Stimulated activated CD4-positive, alpha-beta T cell treated with anti-CD3 and anti-CD28 coated beads, Interleukin-15, amount 100 ng/mL, for 24 hours (primary cell): ENCODE results near the gene ST6GAL1.
A peak's percentile ranks its signal among the peaks of the same experiment; 100 is the strongest.
"Not testable (repeated sequence)": the region's sequence is repeated elsewhere in the genome, so short reads cannot be mapped to it uniquely, and the experiment has no call there.

ENCODE experiments used
- DNase-seq: peaks from one replicate; pipeline ENCODE4 v3.0.0-alpha.2; 2020

Gene ST6GAL1, protein sequence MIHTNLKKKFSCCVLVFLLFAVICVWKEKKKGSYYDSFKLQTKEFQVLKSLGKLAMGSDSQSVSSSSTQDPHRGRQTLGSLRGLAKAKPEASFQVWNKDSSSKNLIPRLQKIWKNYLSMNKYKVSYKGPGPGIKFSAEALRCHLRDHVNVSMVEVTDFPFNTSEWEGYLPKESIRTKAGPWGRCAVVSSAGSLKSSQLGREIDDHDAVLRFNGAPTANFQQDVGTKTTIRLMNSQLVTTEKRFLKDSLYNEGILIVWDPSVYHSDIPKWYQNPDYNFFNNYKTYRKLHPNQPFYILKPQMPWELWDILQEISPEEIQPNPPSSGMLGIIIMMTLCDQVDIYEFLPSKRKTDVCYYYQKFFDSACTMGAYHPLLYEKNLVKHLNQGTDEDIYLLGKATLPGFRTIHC

DNA sequence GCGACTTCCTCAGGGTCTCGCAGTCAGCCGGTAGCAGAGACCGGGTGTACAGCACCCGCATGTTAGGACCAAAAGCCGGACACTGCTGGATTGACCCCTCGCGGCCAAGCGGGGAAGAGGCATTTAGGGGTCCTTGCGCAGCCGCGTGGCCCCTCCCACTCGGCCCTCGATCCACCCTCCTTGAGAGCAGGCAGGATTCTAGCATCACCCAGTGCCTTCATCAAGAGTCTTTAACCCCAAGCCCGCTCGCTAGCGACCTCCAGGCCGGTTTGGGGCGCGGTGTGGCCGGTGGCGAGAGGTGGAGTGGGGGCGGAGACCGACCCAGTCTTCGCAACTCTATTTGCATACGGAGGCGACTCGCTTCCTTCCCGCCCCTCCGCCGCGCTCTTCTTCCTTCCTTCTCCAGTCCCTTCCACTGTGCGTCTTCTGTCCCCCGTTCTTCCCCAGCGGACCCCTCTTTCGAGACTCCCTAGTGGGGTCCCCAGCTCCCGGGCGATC lies at the start of gene ST6GAL1:
Gene ST6GAL1 (plus strand): TSS at position 384 of the 498 bp plus-strand sequence. CDS start 112,178 bp downstream, outside the sequence.
- DNase-seq, result peak; percentile 84

DNA sequence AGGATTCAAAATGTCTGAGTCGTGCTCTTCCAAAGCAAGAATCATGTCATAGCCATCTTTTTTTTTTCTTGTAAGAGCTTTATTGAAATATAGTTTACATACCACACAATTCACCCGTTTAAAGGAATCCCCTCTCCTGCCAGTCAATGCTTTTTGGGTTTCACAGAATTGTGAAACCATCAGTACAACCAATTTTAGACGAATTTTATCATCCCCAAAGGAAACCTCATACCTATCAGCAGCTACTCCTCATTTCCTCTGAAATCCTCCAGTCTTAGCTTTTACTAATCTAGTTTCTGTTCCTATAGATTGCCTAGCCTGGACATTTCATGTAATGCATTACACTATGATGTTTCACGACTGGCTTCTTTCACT lies 48.2 kb upstream of the ST6GAL1 start:
- DNase-seq, result no peak

DNA sequence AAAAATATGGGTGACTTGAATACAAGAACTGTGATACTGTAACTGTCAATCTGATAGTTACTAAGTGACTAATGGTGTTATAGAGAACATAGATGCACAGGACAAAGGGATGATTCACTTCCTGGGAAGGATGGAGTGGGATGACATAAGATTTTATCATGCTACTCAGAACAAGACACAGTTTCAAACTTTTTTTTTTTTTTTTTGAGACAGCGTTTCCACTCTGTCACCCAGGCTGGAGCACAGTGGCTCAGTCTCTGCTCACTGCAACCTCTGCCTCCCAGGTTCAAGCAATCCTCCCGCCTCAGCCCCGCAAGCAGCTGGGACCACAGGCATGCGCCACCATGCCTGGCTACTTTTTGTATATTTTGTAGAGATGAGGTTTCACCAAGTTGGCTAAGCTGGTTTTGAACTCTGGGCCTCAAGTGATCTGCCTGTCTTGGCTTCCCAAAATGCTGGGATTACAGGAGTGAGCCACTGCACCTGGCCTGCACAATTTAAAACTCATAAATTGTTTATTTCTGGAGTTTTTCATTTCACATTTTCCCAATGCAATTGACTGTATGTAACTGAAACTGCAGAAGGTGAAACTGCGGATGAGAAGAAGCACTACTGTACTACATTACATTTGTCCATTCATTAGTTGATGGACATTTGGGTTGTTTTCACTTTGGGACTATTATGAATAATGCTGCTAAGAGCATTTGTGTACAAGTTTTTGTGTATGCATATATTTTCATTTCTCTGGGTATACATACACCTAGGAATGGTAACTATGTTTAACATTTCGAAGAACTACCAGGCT lies 47.2 kb upstream of the ST6GAL1 start:
- peak; percentile 73 for DNase-seq

DNA sequence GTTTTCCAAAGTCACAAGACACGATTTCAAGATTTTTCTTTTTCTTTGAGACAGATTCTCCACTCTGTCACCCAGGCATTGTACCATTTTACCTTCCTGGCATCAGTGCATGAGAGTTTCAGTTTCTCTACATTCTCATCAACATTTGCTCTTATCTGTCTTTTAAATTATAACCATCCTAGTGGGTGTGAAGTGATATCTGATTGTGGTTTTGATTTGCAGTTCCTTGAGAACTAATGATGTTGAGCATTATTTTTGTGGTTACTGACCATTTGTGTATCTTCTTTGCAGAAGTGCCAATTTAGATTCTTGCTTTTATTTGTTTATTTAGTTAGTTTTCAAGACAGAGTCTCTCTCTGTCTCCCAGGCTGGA lies 46.7 kb upstream of the ST6GAL1 start:
- no peak for DNase-seq

DNA sequence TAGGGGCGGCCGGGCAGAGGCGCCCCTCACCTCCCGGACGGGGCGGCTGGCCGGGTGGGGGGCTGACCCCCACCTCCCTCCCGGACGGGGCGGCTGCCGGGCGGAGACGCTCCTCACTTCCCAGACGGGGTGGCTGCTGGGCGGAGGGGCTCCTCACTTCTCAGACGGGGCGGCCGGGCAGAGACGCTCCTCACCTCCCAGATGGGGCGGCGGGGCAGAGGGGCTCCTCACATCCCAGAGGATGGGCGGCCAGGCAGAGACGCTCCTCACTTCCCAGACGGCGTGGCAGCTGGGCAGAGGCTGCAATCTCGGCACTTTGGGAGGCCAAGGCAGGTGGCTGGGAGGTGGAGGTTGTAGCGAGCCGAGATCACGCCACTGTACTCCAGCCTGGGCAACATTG lies 45.5 kb upstream of the ST6GAL1 start:
- not testable (repeated sequence) for DNase-seq

DNA sequence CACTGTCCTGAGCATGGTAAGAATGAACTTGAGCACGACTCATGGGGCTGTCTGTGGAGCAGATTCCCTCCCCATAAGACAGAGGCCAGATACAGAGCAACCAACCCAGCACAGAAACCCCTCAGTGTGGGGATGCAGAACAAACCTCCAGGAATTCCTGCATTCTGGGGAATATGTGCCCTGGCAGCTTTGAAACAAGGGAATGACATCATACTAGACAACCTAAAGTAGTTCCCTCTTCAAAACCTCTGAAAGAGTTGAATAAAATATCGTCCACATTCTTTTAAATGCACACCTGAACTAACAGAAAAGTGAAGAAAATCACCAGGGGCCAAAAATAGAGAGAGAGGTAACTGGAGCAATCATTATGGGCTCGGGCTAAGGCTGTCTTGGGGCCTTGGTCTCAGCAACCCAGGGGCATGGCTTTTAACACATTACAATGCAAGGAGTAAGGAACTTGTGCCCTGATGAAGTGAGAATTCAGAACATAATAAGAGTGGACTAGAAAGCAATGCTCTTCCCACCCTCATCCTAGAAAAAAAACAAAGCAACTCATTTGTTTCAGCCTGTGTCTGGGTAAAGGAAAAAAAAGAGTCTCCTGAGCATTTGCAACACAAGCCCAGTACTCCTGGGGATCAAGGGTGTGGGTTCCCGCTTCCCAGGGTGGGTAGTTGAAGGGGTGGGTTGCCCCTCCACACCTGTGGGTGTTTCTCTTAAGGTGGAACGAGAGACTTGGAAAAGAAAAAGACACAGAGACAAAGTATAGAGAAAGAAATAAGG lies 43.9 kb upstream of the ST6GAL1 start:
- no peak for DNase-seq

DNA sequence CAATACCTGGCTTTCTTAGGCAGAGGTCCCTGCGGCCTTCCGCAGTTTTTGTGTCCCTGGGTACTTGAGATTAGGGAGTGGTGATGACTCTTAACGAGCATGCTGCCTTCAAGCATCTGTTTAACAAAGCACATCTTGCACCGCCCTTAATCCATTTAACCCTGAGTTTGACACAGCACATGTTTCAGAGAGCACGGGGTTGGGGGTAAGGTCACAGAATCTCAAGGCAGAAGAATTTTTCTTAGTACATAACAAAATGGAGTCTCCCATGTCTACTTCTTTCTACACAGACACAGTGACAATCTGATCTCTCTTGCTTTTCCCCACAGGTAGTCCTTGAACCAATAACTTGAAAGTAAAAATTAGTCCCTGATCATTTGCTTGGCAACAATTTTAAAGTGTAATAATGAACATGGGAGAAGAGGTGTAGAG lies 42.8 kb upstream of the ST6GAL1 start:
- not testable (repeated sequence) for DNase-seq

DNA sequence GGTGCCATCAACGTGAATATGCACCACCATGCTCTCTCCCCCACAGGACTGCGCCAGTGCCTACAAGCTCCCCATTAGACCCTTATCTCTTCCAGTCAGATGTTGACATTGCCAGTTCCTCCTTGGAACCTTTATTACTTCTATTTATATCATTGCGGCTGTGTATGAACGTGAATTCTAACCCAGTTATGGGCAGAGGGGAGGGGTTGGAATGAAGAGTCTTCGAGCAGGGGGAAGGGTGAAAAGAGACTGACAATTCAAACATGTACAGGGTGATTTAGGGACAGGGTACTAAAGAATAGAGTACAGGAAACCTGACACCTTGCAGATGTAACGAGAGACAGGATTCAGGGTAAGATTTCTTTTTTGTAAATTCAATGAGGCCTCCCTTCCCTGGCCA lies 41.8 kb upstream of the ST6GAL1 start:
- DNase-seq, result no peak

DNA sequence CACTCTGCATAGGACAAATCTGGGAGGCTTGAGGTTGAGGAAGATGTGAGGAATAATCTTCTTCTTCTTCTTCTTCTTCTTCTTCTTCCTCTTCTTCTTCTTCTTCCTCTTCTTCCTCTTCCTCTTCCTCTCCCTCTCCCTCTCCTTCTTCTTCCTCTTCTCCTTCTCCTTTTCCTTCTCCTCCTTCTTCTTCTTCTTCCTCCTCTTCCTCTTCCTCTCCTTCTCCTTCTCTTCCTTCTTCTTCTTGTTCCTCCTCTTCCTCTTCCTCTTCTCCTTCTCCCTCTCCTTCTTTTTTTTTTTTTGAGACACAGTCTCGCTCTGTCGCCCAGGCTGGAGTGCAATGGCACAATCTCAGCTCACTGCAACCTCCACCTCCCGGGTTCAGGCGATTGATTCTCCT lies 40.6 kb upstream of the ST6GAL1 start:
- DNase-seq, result not testable (repeated sequence)

DNA sequence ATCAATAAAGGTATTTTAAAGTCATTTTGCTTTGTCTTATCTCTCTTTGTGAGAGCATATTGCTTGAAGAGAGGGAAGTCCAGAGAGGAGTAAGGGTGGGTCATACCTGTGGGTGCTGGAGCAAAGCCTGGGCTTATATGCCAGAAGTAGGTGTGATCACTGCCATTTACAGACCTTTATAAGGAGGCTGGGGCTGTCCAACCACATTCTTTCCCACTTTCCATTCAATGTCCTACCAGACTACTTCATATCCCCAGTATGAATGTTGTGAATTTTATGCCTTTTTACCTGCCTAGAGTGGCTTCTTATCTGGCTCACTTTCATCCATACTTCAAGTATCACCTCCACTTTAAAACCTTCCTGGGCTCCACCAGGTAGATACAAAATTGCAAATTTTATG lies 39.4 kb upstream of the ST6GAL1 start:
- DNase-seq, result no peak

DNA sequence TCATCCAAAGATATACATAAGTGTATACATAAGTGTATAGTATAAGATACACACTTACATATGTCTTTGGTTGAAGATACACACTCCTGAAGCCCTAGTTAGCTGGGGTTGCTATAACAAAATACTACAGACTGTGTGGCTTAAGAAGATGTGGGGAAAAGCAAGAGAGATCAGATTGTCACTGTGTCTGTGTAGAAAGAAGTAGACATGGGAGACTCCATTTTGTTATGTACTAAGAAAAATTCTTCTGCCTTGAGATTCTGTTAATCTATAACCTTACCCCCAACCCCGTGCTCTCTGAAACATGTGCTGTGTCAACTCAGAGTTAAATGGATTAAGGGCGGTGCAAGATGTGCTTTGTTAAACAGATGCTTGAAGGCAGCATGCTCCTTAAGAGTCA lies 37.3 kb upstream of the ST6GAL1 start:
- not testable (repeated sequence) for DNase-seq

DNA sequence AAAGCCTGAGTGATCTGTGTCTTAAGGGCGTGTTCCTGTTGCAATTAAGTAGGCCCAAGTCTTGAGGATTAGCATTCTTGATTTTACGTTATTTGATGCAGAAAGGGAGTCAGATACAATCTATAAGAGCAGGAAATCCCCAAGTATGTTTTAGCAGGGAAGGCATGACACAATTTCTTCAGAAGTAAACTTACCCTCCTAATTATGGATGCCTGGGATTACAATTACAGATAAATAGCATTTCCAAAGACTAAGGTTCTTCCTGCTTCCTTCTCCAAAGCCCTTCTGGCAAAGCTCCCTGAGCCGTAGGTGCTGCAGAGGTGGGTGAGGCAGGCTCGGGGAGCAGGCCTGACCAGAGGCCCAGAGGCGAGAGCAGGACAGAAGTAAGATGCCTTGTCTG lies 34.9 kb upstream of the ST6GAL1 start:
- DNase-seq, result no peak

DNA sequence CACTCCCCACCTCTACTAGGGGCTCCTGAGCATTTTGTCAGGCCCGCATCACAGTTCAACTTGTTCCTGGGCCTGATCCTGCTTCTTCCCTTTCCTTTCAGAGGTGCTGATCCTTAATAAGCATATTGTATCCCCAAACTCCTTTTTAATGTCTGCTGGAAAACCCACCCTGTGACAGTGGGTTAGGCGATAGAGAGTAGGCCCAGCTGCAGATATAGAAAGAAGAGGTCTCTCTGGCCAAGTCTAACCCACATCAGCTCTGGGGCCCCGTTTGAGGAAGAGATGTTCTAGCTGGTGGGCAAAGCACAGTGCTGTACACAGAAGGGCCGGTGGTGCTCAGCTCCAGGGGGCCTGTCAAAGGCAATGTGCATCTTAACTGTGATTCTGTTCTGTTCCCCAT lies 34.3 kb upstream of the ST6GAL1 start:
- DNase-seq, result no peak

DNA sequence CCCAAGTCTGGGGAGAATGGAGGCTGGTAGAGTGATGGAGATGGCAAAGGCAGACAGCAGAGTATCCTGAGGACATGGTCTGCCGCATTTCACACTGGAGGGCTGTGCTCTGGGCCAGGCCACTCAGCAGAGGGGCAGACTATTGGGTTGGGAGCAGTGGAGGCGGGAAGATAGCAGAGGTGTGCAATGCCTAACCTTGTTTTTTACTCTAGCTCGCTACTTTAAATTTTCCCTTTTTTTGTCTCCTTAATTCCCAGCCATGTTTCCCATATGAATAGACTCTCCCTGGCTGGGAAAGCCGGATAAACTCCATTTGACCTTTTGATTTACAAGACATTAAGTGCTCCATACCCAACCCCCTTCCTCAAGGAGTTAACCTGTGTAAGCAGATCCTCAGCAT lies 33.5 kb upstream of the ST6GAL1 start:
- no peak for DNase-seq

DNA sequence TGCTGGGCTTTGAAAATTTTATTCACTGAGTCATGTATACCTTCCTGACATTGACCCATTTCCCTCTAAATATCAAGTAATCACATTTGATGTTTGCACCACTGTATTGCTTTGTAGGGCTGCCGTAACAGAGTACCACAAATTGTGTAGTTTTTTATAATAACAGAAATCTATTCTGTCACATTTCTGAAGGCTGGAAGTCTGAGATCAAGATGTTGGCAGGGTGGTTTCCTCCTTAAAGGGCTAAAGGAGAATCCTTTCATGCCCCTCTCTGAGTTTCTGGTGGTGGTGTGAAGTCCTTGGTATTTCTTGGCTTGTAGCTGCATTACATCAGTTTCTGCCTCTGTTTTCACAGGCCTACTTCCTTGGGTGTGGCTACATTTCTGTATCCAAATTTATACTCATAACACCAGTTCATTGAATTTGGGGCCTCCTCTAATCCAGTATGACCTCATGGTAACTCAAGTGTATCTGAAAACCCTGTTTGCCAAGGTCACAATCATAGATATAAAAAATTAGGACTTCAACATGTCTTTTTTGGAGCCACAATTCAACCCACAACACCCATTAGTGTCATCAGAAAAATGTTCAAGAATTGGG lies 29.1 kb upstream of the ST6GAL1 start:
- DNase-seq, result no peak

DNA sequence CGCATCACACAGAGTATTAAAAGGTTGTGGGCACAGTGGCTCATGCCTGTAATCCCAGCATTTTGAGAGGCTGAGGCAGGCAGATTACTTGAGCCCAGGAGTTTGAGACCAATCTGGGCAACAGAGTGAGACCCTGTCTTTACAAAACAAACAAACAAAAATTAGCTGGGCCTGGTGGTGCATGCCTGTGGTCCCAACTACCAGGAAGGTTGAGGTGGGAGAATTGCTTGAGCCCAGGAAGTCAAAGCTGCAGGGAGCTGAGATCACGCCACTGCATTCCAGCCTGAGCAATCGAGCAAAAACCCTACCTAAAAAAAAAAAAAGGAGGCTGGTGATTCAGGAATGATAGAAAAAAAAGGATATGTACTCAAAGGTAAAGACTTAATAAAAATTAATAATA lies 28.2 kb upstream of the ST6GAL1 start:
- no peak for DNase-seq

DNA sequence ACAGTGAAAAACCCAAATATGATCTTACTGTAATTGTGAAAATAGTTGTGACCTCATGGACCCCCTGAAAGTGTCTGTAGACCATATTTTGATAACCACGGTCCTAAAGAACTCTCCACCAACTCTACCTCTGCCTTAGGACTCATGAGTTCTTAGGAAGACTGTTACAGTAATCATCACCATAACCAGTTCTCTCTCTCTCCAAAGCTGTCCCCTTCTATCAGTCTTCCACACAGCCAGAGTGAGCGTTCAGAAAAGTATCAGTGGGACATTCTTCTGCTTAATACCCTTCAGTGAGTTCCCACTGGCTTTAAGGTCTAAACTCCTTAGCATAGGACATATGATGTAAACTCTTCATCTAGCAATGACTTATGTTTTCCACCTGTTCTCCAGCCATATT lies 27.6 kb upstream of the ST6GAL1 start:
- no peak for DNase-seq

DNA sequence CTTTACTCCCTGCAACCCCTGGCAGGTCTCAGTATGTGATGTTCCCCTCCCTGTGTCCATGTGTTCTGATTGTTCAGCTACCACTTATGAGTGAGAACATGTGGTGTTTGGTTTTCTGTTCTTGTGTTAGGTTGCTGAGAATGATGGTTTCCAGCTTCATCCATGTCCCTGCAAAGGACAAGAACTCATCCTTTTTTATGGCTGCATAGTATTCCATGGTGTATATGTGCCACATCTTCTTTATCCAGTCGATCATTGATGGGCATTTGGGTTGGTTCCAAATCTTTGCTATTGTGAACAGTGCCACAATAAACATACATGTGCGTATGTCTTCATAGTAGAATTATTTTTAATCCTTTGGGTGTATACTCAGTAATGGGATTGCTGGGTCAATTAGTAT lies 26.6 kb upstream of the ST6GAL1 start:
- not testable (repeated sequence) for DNase-seq

DNA sequence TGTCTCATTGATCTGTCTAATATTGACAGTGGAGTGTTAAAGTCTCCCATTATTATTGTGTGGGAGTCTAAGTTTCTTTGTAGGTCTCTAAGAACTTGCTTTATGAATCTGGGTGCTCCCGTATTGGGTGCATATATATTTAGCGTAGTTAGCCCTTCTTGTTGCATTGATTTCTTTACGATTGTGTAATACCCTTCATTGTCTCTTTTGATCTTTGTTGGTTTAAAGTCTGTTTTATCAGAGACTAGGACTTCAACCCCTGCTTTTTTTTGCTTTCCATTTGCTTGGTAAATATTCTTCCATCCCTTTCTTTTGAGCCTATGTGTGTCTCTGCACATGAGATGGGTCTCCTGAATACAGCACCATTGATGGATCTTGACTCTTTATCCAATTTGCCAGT lies 23.3 kb upstream of the ST6GAL1 start:
- DNase-seq, result not testable (repeated sequence)

DNA sequence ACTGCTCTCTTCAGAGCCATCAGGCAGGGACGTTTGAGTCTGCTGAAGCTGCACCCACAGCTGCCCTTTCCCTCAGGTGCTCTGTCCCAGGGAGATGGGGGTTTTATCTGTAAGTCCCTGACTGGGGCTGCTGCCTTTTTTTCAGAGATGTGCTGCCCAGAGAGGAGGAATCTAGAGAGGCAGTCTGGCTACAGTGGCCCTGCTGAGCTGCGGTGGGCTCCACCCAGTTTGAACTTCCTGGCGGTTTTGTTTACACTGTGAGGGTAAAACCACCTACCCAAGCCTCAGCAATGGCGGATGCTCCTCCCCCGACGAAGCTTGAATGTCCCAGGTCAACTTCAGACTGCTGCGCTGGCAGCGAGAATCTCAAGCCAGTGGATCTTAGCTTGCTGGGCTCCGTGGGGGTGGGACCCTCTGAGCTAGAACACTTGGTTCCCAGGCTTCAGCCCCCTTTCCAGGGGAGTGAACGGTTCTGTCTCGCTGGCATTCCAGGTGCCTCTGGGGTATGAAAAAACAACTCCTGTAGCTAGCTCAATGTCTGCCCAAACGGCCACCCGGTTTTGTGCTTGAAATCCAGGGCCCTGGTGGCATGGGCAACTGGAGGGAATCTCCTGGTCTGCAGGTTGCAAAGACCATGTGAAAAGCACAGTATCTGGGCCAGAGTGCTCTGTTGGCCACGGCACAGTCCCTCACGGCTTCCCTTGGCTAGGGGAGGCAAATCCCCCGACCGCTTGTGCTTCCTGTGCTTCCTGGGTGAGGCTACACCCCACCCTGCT lies 21.1 kb upstream of the ST6GAL1 start:
- peak; percentile 73 for DNase-seq

DNA sequence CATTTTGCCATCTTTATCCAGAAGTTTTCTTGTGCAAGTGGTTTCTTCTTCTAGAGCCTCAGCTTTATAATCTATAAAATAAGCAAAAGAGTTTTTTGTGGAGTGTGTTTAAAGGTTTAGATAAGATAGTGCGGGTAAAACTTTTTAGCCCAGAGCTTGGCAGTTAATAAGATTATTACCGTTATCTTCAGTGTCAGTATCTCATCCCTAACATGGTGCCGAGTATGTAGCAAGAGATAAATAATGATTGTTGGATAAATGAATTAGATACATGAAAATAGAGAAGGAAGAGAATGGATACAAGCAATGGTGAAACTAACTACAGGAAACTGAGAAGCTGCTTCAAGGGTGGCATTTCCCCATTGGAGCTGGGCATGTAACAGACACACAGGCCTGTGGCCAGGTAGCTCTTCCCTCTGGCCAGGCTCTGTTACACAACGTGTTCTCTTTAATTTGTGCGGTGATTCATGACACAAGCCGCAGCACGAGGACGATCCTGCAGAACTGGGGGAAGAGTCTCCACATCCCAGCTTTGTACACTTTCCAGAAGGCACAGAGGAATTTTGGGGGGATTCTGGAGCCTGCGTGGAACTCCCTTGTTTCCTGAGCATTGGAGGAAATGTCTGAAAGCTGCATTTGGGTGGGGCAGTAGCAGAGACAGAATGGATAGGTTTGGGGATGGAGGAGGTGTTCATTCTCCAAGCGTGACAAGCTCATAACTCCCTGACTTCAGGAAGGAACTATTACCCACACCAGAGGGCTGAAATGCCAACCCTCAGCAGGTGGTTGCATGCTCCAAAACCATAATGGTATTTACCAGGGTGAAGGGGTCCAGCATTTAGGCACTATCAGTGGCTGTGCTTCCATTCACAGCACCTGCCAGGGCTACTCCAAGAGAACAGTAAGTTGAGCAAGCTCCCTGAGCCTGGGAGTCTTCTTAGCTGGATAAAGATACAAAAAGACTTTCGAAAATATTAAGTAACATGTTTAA lies 14.2 kb upstream of the ST6GAL1 start:
- DNase-seq, result no peak
